Skin of body (tissue), 2 donors: ENCODE results near the gene FSIP1. TPM values are rescaled to one million over a fixed set of nuclear protein-coding genes. Genes with fewer than 3 reads are reported as not detected.

Experiments
- DNase-seq: peaks from one replicate; lab custom pipeline; 2025; lab: John Stamatoyannopoulos, UW
- total RNA-seq: library from RNA; depleted of rRNA; stranded (reverse); fragments of >200 nt; gene quantifications from one replicate; pipeline ENCODE4 v1.2.3, GENCODE V29; 2014

The FSIP1 gene
- total RNA-seq, 1 donor from 2014 or later: 0.89 TPM

- no peak for DNase-seq
Measured at GRCh38 chr15:39767921-39768320, 14.7 kb downstream of the FSIP1 start.

DNA sequence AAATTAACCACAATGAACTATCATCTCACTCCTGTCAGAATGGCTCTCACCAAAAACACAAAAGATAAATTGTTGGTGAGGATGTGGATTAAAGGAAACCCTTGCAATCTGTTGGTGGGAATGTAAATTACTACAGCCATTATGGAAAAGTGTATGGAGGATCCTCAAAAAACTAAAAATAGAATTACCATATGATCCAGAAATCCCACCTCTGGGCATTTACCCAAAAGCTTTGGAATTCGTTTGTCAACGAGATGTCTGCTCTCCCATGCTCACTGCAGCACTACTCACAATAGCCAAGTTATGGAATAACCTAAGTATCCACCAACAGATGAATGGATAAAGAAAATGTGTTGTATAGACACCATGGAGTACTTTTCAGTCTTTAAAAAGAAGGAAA is 21.6 kb downstream of the FSIP1 start:
- DNase-seq: no peak

DNA sequence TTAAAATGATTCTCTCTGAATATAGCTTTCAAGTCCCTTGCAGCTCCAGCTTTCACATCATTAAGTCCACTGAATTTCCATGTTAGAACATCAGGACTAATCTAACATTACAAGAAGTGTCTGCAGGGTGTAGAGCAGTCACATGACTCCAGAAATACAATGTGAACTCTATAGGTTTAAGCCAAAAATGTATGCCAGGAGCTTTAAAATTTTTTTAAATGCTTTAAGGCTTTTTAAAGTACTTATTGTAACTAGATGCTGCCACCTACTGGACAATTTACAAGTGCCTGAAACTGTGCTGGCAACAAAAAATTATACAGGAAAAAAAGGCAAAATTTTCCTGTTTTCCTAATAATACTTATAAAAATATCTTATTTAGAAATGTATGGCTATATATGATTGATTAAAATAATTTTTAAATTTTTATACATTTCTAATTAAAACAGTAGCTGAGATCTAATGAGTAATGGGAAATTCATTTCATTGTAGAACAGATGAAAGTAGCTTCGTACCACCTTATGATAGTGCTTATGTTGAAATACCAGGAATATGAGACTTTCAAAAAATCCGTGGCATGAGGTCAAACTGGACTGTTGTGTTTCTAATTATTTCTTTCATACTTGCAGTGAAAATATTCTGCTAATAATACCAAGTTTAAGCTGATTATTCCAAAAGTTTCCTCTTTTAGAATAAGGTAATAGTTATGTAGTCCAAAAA is 25.7 kb downstream of the FSIP1 start:
- DNase-seq: peak; percentile 72

GRCh38 chr15:39752991-39753390 is 29.6 kb downstream of the FSIP1 start:
- peak; percentile 57 for DNase-seq

DNA sequence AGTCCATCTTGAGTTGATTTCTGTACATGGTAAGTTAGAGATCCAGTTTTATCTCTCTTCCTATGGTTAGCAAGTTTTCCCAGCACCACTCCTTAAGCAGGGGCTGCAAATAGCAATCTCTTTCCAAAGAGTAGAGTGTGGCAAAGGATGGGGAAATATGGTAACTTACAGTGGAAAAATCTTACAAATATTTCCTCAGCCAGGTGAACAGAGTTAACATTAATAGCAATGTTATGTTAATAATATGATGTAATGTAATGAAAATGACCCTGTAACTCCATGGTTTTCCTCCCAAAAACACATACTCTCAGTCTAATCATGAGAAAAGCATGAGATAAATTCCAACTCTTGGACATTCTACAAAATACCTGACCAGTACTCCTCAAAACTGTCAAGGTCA is 30.4 kb downstream of the FSIP1 start:
- DNase-seq: no peak

- DNase-seq: no peak
Measured at GRCh38 chr15:39748276-39748675, 34.4 kb downstream of the FSIP1 start.

DNA sequence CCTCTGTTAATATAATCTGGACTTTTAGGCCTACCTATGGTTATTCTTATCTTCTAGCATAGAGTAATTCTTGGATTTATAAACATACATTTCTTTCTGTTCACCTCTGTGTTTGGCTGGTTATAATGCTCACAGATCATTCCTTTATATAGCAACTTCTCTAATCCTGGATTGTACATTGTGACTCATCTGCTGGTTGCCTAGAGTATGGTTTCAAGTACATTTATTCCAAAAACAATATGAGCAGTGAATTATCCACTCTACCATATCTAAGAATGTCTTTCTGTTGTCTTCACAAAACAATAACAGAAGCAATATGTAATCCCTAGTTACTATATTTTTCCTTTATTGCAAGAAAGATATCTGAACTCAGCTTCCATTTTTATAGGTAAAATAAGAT is 35.3 kb downstream of the FSIP1 start:
- DNase-seq: no peak

DNA sequence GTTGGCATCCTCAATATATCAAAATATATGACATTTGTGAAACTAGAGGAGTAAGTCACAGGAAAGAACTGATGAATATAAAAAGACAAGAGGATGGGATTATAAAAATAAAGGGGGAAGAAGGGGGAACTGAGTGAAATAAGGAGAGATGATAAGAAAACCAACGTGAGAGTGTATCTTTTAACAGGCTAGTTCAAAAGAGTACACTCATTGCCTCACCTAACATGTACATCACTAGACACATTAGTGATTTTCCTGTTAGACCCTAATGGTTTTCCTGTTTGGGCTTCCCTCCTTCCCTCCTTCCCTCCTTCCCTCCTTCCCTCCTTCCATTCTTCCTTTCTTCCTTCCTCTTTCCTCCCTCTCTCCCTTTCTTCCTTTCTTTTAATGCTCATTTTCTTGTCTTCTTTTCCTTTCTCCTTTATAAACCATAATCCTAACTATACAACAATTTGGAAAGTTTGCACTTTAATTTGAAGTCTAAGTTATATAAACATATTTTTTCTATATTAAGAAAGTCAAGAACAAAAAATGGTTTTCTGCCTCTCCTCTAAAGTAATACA is 35.8 kb downstream of the FSIP1 start:
- DNase-seq: no peak

DNA sequence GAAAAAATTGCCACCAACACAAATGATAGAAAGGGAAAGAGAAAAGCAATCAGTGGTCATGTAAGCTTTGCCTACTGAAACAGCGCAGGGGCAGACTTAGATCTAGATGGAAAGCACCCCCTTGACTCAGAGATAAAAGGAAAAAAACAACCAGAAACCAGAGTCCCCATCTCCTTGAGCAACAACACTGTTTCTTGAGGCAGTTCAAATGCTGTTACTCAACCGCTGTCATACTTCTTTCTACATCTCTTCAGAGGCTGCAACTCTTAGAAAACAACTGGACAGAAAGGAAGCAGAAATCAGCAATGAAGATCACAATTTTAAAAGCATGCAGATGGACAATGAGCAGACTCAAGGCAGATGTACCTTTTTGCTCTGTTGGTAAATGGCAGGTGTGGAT is 36.5 kb downstream of the FSIP1 start:
- DNase-seq: no peak

GRCh38 chr15:39745415-39745814 is 37.2 kb downstream of the FSIP1 start:
- no peak for DNase-seq

DNA sequence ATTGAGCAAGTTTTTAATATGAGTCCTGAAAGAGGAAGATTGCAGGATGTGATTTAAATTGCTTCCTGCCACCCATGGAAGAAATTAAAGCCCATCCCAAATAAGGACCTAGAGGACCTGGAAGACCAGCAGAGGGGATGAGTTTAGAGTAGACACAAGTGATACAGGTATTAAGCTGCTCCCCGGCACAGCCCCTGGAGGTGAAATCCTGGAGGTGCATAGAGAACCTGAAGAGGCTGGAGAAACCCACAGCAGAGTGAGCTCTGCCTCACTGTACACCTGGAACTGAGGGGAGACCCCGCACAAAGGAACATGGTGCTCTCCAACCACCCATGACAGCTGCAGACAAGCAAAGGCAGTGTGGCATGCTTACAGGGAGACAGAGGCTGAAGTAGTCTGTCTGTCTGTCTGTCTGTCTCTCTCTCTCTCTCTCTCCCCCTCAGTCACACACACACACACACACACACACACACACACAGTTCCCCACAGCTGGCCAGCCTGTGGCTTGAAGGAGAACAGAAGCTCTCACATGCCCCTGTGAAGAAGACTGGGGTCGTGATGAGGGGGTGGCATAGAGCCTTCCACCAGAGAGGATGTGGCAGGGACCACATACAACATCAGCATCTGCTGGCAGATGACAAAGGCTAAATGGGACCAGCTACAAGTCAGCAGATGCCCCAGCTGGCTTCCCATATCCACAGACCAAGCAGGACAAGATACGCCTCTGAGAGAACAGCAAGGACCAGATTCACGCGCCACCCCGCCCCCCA is 38.1 kb downstream of the FSIP1 start:
- no peak for DNase-seq

GRCh38 chr15:39743611-39744010 is 39.0 kb downstream of the FSIP1 start:
- no peak for DNase-seq

DNA sequence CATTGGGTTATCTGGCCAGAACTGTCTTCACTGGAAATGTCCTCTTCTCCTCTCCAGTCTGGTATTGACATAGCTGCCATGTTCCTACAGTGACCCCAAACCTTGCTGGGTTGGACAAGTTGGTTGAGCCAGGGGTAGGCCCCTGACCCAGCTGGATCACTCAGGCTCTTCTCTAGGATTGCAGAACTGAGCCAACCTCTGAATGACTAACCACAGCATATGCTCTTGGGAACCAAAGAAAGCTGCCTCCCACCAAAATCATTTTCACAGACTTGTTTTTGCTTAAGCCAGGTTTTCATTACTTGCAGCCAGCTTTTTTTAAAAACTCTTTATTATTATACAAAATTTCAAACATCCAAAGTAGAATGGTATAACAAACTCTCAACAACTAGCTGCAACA is 41.4 kb downstream of the FSIP1 start:
- no peak for DNase-seq

DNA sequence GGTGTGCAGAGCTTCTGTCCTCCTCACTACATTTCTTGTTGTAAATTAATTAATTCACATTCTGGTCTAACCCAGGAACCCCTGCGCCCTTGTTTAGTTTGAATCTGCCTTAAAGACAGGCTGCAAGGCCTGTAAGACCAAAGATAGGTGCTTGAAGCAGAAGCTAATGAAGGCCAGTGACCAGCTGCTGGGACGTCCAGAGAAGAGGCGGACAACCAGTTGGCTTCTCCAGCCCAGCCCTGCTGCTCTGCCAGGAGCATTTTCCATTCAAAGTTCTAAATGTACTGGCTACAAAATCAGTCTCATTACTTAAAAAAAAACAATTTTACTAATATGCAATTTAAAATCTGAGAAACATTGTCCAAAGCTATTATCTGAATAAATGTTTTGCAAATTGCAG is 43.6 kb downstream of the FSIP1 start:
- DNase-seq: no peak

DNA sequence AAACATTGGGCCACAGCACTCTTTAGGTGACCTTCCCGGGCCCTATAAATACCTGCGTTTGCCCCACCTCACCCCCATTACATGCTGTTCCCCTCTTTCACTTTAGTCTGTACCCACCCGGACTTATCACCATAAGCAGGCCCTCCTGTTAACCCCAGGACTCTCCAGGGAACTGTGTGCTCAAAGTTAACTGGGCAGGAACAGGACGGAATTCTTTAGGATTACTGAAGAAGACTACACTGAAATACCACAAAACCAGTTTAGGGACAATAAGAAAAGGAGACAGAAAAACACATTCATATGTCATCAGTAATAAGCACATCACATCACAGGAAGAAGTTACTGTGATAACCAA is 45.5 kb downstream of the FSIP1 start:
- DNase-seq: no peak

GRCh38 chr15:39736412-39737195 is 46.0 kb downstream of the FSIP1 start:
- peak; percentile 52 for DNase-seq

GRCh38 chr15:39735120-39735717 is 47.4 kb downstream of the FSIP1 start:
- DNase-seq: no peak

DNA sequence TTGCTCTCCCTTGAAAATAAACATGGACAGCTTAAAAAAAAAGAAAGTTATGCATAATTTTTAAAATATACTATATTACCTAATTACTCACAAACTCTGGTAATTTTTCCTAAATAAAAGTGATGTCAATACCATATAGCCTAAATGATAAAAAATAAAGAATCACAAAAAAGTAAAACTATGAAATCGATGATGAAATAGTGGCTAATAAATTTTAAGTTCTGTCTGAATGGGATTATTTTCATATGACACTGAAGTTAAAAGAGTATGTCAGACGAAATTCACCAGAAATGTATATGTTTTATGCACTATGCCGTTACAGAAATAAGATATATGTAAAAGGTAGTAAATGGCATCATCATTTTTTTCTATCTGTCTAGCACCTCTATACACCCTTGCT is 51.4 kb downstream of the FSIP1 start:
- DNase-seq: no peak

DNA sequence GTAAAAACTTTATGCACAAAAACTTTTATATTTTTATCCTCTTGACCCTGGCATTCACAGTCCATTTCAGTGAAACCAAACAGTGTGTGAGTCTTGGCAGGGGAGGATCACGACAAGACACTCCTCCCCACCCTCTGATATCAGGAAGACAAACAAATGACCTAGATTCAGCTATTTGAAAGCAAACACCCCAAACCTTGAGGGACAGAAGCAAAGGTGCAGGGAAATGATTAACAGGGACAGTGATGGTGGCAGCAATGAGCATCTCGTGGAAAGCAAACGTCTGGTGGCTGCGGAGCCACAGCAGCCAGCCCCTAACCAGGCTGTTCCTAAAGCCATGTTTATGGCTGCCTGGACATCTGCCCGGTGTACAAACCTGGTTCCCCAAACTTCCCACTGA is 52.1 kb downstream of the FSIP1 start:
- no peak for DNase-seq

- DNase-seq: no peak
Measured at GRCh38 chr15:39729500-39729899, 53.1 kb downstream of the FSIP1 start.

GRCh38 chr15:39728845-39729244 is 53.8 kb downstream of the FSIP1 start:
- no peak for DNase-seq

DNA sequence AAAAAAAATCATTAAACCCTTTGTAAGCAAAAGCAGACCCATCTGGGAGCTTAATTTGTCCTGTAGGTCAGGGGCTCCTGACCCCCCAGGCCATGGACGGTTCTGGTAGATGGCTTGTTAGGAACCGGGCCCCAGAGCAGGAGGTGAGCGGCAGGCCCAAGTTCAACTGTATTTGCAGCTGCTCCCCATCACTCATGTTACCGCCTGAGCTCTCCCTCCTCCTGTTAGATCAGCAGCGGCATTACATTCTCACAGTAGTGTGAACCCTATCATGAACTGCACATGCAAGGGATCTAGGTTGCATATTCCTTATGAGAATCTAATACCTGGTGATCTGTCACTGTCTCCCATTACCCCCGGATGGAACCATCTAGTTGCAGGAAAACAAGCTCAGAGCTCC is 60.7 kb downstream of the FSIP1 start:
- no peak for DNase-seq
